ENCODE measurements around the gene ELMOD3.
A peak's percentile ranks its signal among the peaks of the same experiment; 100 is the strongest.
"Not testable (repeated sequence)": the region's sequence is repeated elsewhere in the genome, so short reads cannot be mapped to it uniquely, and the experiment has no call there.

ELMOD3 gene

DNA sequence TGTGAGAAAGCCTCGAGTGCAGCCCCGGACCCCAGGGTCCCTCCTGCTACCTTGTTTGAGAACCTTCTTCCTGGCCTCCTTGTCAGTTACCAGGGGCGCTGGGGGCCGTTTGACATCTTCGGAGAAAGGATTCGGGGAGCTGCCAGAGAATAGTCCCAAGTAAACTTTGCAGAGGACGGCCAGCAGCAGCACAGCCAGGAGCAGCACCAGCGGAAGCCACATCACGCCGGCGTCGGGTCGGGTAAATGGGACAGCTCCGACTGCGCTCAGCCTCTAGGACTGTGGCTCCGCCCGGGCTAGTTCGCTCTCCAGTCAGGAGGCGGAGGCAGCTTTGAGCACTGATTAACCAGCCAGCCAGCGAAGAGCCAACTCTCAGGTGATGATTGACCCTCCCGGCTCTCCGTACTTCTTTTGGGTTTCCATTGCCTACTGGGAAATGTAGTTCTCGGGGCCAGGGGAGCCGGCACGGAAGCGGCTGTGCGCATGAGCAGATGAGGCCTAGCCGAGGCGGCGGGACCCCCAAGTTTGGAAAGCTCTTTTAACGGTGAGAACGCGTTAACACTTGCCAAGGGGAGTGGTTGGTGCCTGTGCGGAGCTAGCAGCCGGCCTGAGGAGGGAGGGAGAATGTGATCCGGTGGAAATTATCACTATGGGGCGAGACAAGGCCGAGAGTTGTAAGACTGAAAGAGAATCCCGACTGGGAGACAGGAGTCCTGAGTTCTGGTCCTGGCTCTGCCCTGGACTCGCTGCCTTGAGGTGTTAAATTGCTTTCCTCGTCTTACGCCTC lies at the start of gene ELMOD3, which contains the start of gene RETSAT:
Gene ELMOD3, plus strand, starts transcription at position 484 of the 787 bp plus-strand sequence. CDS start 2,430 bp downstream, outside the sequence.
Gene RETSAT, minus strand, starts transcription at position 243 of the 787 bp plus-strand sequence. Its CDS starts 21 bp downstream, at position 222.
- DNase-seq, result peak; percentile 96

DNA sequence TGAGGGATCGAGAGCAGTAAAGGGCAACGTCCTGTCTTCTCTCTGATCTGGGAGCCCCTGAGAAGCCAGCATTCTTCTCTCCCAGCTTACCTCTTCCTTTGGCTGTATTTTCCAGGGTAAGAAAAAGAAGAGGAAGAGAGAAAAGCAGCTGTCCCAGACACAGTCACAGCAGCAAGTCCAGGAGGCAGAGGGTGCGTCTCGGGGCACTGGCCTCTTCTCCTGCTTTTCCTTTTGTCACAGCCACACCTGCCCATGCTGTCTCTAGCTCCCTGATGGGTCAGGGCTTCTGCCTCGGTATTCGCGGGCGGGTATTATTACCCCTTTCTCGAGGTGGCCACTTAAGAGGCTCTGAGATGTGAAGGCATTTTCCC lies 47.1 kb upstream of the ELMOD3 start:
- no peak for DNase-seq

DNA sequence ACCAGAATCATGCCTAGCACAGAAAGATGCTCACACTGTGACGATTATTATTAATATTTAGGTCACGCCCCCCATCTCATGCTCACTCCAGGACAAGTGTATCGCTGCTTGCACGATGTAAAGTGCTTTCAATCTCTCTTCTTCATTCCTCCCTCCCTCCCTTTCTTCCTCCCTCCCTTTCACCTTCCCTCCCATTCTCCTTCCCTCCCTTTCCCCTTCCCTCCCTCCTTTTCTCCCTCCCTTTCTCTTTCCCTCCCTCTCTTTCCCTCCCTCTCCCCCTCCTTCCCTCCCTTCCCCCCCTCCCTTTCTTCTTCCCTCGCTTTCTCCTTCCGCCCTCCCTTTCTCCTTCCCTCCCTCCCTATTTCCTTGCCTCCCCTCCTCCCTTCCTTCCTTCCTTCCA lies 46.4 kb upstream of the ELMOD3 start:
- no peak for DNase-seq

DNA sequence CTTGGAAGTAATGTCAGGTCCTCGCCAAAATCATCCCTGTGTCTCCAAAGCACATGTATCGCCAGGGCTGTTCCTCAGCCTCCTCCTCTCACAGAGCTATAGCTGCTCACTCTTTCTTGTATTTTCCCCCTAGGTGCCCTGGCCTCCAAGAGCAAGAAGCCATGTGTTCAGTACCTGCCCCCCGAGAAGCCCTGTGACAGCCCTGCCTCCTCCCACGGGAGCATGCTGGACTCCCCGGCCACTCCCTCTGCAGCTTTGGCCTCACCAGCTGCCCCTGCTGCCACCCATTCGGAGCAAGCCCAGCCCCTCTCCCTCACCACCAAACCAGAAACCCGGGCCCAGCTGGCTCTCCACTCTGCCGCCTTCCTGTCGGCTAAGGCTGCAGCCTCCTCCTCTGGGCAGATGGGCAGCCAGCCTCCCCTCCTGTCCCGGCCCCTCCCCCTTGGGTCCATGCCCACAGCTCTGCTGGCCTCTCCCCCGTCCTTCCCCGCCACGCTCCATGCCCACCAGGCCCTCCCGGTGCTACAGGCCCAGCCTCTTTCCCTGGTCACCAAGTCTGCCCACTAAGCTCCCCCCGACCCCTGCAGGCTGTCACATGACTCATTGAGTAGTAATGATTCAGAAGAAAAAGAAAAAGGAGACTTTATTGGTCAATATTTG lies 45.5 kb upstream of the ELMOD3 start:
- DNase-seq, result peak; percentile 40

DNA sequence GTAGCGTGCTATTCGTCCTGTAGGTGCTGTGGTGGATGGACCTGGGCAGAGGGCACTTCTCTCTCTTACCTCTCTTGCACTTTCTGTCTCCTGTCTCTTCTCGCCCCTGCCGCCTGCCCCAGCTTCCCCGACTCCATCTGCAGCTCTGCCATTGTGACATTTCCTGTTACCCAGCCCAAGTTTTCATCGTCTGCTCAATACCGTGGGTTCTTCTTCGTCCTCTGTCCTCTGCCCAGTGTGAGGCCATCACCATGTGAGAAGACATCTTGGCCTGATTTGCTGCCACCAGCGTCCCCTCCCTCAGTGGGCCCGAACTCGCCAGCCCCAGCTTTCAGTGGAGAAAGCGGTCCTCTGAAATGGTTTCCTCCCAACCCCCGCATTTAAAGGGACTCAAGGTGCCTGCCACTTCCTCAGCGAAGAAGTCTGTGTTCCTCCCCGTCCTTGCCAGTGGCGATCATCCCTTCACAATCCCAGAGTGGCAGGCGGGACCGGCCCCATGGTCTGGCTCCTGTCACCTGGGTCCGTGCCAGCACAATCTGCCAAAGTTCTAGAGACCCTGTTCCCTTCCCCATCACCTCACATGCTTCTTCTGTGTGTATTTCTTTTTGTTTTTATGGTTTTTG lies 44.8 kb upstream of the ELMOD3 start:
- no peak for DNase-seq

DNA sequence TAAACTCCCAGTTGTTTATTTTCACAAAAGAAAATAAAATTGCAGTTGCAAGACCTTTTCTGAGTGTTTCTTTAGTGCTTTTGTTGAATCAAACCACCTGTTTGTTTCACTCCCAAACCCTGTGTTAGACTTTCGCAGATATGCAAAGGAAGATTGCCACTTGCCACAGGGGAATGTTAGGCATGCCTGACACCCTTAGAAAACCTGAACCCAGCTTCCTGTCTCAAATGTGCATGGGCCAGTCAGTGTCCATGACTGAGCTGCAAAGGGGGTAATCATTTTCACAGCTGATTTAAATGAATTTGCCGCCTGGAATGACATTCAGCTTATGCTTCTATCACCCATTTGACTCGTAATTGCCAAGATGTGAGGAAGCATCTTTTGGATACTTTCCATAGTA lies 44.2 kb upstream of the ELMOD3 start:
- no peak for DNase-seq

DNA sequence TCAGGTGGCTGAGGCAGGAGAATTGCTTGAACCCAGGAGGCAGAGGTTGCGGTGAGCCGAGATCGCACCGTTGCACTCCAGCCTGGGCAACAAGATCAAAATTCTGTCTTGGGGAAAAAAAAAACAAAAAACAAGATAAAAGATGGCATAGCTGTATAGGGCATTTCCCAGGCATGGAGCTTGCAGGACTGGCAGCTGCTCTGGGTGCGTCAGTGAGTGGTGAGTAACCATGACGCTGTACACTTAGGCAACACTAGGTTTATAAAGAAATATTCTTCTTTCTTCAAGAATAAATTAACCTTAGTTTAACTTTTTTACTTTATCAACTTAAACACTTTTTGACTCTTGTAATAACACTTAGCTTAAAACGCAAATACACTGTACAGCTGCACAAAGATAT lies 42.2 kb upstream of the ELMOD3 start:
- DNase-seq, result no peak

DNA sequence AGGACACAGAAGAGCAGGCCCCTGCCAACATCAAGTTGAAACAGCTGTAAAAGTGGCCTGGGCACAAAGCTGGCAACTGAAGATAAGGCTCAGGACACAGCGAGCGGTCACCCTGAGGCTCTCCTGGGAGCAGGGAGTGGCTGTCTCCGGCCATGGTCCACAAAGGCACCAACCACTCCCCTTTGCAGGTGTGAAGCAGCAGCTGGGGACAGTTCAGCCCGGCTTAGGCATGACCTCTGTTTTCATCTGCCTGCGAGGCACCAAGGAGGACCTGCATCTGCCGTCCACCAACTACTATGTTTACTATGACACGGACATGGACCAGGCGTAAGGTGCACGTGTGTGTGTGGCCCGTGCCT lies 39.7 kb upstream of the ELMOD3 start:
- no peak for DNase-seq

DNA sequence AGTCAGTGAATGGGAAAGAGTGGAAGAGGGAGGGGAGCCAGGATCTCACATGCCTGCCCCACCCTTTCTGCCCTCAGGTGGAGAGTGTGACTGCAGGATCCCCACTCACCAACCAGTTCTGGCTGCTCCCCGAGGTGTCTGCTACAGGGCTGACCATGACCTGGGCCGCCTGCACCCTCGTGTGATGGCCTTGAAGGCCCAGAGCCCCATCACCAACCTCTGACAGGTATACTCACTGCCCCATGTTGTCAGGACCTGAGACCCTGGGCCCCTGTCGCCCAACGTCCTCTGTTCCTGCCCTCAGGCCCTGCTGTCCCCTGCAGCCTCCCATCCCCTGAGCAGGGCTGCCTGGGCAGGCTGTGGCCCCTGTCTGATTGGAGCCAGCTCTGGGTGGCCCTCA lies 38.6 kb upstream of the ELMOD3 start:
- not testable (repeated sequence) for DNase-seq

DNA sequence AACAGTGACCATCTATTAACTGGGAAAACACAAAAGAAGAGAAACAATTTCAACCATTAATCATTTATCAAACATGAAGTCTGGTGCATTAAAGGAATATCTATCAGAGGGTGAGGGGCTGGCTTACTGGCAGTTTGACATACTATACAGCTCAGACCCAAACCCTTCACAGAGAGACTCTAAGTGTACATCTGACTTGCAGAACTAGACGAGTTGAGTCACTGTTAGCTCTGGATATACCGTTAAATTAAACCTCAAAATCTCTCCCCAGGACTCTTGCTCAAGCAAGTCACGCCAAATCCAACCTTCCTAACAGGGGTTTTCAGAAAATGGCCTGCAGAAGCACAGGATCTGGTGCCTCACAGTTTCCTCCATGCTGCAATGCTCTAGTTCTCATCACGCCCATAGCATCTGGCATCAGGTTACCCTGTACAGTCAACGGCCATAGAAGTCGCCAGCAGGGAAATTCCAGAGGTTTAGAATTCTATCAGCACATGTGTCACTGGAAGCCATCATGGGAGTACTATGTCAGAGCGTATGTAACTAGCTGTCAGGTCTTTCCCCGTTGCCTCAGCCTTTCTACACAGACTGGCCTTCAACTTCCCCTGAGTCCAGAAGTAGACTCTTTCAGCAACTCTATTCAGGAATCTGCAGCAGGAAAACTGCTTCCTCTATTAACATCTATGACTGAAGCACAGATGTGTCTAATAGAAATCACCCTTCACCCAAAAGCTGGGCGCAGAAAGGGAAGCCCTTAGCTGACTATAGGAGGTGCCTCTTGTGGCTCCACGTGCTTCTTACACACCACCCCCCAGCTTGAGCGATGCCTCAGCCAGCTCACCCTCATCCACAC lies 36.1 kb upstream of the ELMOD3 start:
- no peak for DNase-seq

DNA sequence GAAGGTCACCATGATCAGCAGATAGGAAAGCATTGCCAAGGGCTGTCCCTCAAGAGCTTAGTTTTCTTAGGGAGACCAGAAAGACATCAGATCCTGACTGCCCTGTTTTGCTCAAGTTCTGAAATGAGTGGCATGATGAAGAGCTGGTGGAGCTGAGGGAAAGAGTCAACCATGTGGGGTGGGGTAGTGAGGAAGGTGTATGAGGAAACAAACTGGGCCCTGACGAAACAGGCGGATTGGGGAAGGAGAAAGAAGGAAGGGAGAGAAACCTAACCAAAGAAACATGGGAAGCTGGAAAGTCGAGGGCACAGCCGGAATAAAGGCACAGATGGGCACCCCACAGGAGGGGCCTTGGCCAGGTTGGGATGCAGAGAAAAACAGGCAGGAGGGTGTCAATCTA lies 34.8 kb upstream of the ELMOD3 start:
- DNase-seq, result no peak

DNA sequence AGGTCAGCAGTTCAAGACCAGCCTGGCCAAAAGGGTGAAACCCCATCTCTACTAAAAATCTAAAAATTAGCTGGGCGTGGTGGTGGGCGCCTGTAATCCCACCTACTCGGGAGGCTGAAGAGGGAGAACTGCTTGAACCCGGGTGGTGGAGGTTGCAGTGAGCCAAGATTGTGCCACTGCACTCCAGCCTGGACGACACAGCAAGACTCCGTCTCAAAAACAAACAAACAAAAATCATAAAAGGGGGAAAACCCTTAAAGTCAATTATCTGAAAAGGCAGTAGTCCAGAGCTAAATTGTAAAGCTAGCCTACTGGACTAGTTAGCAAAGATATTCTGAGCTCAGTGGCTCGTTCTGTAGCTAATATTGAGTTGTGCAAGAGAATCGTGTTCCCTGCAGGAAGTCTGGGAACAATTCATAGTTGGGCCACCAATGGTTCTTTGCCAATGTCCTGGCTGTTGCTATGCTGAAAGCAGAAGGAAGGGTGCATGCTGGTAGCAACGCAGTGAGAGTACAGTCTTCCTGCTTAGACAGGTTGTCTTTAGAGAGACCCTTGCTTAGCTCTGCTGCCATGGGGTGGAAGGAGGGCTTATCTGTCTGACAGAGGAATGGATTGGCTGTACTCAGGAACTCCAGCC lies 31.1 kb upstream of the ELMOD3 start:
- no peak for DNase-seq

DNA sequence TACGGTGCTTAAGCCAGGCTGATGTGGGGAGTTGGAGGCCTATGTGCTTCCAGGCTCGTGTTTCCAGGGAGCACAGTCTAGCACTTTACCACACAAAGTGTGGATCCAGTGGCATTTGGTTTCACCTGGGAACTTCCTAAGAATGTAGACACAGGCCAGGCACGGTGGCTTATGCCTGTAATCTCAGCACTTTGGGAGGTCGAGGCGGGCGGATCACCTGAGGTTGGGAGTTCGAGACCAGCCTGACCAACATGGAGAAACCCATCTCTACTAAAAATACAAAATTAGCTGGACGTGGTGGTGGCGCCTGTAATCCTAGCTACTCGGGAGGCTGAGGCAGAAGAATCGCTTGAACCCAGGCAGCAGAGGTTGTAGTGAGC lies 30.6 kb upstream of the ELMOD3 start:
- DNase-seq, result not testable (repeated sequence)

DNA sequence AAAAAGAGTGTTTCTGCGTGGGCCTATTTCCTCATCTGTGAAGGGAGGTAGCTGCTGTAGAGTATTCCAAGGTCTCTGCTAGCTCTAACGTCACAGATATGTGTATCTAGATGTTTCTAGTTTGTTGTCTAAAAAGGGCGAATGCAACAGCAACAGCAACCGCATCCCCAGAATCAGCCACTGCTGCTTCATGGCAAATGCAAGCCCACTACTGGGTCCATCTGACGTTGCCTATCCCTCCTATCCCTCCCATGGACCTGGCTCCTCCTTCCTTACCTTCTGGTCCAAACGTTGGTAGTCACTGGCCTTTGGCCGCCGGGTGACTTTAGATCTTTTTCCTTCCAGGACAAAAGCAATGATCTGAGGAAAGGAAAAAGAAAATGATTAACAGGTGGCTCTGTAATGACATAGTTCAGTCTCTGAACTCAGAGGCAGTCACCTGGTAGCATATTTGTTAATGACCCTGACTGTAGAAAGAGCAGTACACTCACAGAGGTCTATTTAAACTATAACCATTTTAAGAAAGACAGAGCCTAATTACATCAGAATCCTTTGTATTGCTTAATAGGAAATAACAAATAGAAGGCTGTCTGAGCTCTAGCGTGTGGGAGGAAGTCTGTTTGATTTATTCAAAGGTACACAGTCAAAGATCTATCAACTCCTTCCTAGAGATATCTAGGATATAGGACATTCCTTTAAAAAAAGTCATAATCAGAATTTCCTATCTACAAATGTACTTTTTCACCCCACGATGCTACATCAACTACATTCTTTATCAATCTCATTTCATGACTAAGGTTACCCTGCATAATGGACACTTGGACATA lies 29.7 kb upstream of the ELMOD3 start:
- no peak for DNase-seq

DNA sequence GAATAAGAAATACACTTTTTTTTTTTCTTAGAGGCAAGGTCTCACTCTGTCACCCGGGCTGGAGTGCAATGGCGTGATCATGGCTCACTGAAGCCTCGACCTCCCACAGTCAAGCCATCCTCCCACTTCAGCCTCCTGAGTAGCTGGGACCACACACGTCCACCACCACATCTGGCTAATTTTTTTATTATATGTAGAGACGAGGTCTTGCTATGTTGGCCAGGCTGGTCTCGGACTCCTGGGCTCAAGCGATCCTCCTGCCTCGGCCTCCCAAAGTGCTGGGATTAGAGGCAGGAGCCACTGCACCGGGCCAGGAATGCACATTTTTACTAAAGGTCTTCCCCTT lies 29.1 kb upstream of the ELMOD3 start:
- DNase-seq, result no peak

DNA sequence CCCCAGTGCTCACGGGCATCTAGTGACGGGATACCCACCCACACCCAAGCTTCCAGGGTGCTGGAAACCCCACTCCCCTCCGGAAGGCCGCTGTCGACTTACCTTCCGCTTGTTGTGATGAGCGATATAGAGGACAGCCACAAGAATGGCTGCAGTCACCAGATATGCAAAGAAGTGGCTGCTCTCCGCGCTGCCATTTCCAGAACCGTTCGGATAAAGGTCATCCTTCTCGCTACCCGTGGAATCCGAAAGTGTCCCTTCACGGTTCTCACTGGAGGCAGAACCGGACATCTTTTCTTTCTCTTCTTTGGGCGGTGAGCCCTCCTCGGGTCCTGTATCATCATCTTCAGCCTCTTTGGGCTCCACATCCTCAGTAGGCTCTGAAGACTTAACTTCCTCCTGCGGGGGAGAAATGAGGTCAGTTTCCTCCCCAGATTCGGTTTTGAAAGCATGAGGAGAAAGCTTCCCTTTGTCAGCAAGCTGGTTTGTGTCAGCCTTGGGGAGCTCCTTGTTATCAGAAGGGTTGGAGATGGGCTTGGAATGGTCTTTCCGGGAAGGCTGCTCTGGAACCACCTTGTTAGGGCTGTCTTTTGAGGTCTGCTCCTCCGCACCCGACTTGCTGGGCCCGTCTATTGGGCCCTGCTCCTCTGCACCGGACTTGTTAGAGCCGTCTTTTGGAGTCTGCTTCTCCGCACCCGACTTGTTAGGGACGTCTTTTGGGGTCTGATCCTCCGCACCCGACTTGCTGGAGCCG lies 28.0 kb upstream of the ELMOD3 start:
- no peak for DNase-seq

DNA sequence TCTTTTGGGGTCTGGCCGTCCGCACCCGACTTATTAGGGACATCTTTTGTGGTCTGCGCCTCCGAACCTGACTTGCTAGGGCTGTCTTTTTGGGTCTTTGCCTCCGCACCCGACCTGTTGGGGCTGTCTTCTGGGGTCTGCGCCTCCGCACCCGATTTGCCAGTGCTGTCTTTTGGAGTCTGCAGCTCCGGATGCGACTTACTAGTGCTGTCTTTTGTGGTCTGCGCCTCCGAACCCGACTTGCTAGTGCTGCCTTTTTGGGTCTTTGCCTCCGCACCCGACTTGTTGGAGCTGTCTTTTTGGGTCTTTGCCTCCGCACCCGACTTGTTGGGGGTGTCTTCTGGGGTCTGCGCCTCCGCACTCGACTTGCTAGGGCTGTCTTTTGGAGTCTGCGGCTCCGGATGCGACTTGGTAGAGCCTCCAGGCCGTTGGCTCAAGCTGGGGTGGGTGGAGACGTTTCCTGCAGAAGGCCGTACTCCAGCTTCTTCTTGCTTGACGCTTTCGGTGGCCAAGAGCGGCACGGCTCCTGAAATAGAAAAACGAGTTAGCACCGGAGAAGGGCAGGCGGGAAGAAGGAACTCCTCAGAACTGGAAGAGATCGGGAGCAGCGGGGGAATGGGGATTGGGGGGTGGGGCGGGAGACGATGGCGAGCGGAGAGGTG lies 27.3 kb upstream of the ELMOD3 start:
- no peak for DNase-seq

DNA sequence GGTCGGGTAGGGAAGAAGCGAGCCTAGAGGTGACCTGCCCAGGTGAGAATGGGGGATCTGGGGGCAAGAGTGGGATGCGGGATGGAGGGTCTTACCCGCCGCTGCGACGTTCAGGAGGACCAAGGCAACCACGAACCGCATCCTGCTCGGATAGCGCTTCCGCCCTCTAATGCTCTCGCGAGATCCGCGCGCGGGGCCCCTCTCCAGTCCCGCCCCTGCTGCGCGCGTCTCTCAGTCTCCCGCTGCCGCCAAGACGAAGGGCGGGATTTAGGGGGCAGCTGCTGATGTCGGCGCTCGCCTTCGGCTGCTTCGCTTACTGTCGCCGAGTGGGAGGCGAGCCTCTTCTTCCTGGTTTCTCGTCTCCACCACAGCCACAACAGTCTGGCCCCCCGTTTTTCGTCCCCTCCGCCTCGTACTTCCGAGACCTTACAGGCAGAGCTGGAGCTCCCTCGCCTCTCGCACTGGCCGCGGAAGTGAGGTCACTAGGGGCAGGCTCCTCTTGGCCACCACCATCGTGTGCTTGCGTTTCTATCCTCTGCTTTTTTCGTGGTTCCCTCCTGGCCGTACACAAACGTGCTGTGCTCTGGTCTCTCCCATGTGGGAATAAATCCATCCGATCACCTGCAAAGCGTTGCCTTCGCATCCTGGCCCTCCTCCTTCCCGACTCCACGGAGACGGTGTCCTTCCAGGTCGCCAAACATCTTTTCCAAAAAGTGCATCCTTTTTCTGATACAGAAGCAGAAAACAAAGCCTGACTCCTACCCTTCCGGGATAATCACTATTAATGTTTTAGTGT lies 26.5 kb upstream of the ELMOD3 start, which contains the start of gene TGOLN2:
Gene TGOLN2, minus strand, starts transcription at position 168 of the 796 bp plus-strand sequence. Its CDS starts 27 bp downstream, at position 141.
- peak; percentile 81 for DNase-seq

DNA sequence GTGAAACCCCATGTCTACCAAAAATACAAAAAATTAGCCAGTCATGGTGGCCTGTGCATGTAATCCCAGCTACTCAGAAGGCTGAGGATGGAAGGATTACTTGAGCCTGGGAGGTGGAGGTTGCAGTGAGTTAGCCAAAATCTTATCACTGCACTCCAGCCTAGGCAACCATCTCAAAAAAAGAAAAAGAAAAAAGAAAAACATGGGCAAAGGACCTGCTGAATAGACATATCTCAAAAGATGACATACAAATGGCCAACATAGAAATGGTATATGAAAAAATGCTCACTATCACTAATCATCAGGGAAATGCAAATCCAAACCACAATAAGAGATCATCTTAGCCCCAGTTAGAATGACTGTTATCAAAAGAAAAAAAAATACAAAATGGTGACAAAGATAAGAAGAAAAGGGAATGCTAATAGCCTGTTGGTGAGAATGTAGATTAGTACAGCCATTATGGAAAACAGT lies 25.4 kb upstream of the ELMOD3 start:
- no peak for DNase-seq

Measured in DMS153 (cell line).